Placental epithelial cell (primary cell): ENCODE results near the gene GADD45B. TPM values are rescaled to one million over a fixed set of nuclear protein-coding genes. Genes with fewer than 3 reads are reported as not detected.

Experiments
- small RNA-seq: library from RNA; depleted of rRNA; stranded (forward); fragments of <200 nt; gene quantifications from one replicate; pipeline ENCODE3, GENCODE V24; 2012
- total RNA-seq: library from RNA; depleted of rRNA; stranded (reverse); fragments of >200 nt; gene quantifications from 2 replicates; pipeline ENCODE4 v1.2.3, GENCODE V29; 2012

Gene GADD45B
- 84.8 and 117 TPM in 2 replicates for total RNA-seq

GRCh38 chr19:2475702-2476450 lies at the start of gene GADD45B:
GADD45B (plus strand) TSS chr19:2476127; CDS start chr19:2476359, 232 bp downstream.

GRCh38 chr19:2427429-2428320 lies 48.3 kb upstream of the GADD45B start, which contains the start of gene TIMM13:
TIMM13 (minus strand) TSS chr19:2427586; CDS start chr19:2427533, 53 bp downstream.

Small RNAs within 50 kb of the gene (small RNA-seq; reads per million reads assigned to genes)
- gene RNU6-993P = not detected

Other genes starting within 250 kb of the GADD45B start
- 37.3 and 37.6 TPM in 2 replicates for gene PLEKHJ1, start 239.8 kb upstream of the GADD45B start, total RNA-seq
- 23.6 and 52.6 TPM in 2 replicates for gene SF3A2, start 239.3 kb upstream of the GADD45B start, total RNA-seq
- 1.5 and 2.0 TPM in 2 replicates for gene AMH, start 226.8 kb upstream of the GADD45B start, total RNA-seq
- gene JSRP1, start 219.7 kb upstream of the GADD45B start, total RNA-seq = 0.39 TPM in 1 of 2 replicates, not detected in the other
- gene PEAK3, start 194.0 kb upstream of the GADD45B start, total RNA-seq = under 0.01 TPM in 1 of 2 replicates, not detected in the other
- not detected in 2 replicates for gene LINGO3, start 168.0 kb upstream of the GADD45B start, total RNA-seq
- 120 and 125 TPM in 2 replicates for gene LSM7, start 147.5 kb upstream of the GADD45B start, total RNA-seq
- gene SPPL2B, start 147.4 kb upstream of the GADD45B start, total RNA-seq = 42.1 and 70.7 TPM in 2 replicates
- not detected in 2 replicates for gene TMPRSS9, start 115.9 kb upstream of the GADD45B start, total RNA-seq
- 28.3 and 39.7 TPM in 2 replicates for gene TIMM13, start 48.5 kb upstream of the GADD45B start, total RNA-seq
- 22.0 and 46.5 TPM in 2 replicates for gene LMNB2, start 19.2 kb upstream of the GADD45B start, total RNA-seq
- 0.11 and 0.39 TPM in 2 replicates for gene GNG7, start 226.6 kb downstream of the GADD45B start, total RNA-seq
- gene DIRAS1, start 245.2 kb downstream of the GADD45B start, total RNA-seq = under 0.01 and 0.79 TPM in 2 replicates